SU-DHL-6 (cell line): Measurements from ENCODE around the gene TSPAN33.

Source experiments
- EZH2phosphoT487 ChIP-seq: fragments of 200-600 bp; sonication (generic), shearing (Covaris generic); conservative IDR thresholded peaks from 2 replicates; pipeline ENCODE4 v1.6.1; 2018; ENCODE audit warnings: mild to moderate bottlenecking, antibody characterized with exemption, low read length, moderate library complexity, mixed read lengths
- TF ChIP-seq, protein P1 (sequence below): fragments of 200-600 bp; sonication (generic); IDR thresholded peaks from one replicate; pipeline ENCODE4 v1.5.1; 2017; ENCODE audit warnings: antibody characterized with exemption, mild to moderate bottlenecking, low read length, moderate library complexity; ENCODE audit not compliant: insufficient read depth, poor library complexity, severe bottlenecking

DNA sequence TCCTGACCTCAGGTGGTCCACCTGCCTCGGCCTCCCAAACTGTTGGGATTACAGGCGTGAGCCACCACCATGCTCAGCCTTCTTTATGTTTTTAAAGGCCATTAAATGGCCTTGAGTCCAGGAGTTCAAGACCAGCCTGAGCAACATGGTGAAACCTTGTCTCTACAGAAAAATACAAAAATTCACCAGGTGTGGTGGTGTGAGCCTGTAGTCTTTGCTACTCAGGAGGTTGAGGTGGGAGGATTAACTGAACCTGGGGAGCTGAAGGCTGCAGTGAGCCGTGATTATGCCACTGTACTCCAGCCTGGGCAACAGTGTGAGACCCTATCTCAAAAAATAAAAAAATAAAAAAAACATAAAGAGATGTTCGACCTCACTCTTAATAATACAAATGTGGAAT is 54.9 kb downstream of the TSPAN33 start:
- TF ChIP-seq, protein P1, sequence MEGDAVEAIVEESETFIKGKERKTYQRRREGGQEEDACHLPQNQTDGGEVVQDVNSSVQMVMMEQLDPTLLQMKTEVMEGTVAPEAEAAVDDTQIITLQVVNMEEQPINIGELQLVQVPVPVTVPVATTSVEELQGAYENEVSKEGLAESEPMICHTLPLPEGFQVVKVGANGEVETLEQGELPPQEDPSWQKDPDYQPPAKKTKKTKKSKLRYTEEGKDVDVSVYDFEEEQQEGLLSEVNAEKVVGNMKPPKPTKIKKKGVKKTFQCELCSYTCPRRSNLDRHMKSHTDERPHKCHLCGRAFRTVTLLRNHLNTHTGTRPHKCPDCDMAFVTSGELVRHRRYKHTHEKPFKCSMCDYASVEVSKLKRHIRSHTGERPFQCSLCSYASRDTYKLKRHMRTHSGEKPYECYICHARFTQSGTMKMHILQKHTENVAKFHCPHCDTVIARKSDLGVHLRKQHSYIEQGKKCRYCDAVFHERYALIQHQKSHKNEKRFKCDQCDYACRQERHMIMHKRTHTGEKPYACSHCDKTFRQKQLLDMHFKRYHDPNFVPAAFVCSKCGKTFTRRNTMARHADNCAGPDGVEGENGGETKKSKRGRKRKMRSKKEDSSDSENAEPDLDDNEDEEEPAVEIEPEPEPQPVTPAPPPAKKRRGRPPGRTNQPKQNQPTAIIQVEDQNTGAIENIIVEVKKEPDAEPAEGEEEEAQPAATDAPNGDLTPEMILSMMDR: no peak
- TF ChIP-seq EZH2phosphoT487: no peak
